HepG2 (cell line): ENCODE data around the gene NENF. TPM values are rescaled to one million over a fixed set of nuclear protein-coding genes. Genes with fewer than 3 reads are reported as not detected.

Source experiments
- MBNL3 ChIP-seq: fragments of 250-450 bp; sonication (Bioruptor Pico); conservative IDR thresholded peaks from 2 replicates; pipeline ENCODE4 v1.8.0; 2022; ENCODE audit warnings: mild to moderate bottlenecking, inconsistent platforms
- PRMT3 ChIP-seq: sonication (generic); formaldehyde crosslinking; IDR thresholded peaks from 2 replicates; pipeline ENCODE4 v1.8.1; 2022; ENCODE audit warnings: low read depth, mild to moderate bottlenecking, moderate library complexity, missing genetic modification reagents, borderline replicate concordance
- RAD21 ChIP-seq: fragments of 450-650 bp; formaldehyde crosslinking; IDR thresholded peaks from 2 replicates; pipeline ENCODE4 v1.5.0; 2020; ENCODE audit warnings: mild to moderate bottlenecking
- SUZ12 ChIP-seq: fragments of 150-350 bp; IDR thresholded peaks from 2 replicates; pipeline ENCODE4 v1.6.1; 2014; ENCODE audit warnings: low read depth, low read length
- ZNF431 ChIP-seq: sonication (generic); formaldehyde crosslinking; IDR thresholded peaks from 2 replicates; pipeline ENCODE4 v1.9.0; 2022; ENCODE audit warnings: missing genetic modification reagents, low read depth, mild to moderate bottlenecking, borderline replicate concordance
- ZNF577 ChIP-seq: sonication (generic); formaldehyde crosslinking; IDR thresholded peaks from 2 replicates; pipeline ENCODE4 v1.4.0; 2020; ENCODE audit warnings: mild to moderate bottlenecking, low read depth, missing genetic modification reagents, borderline replicate concordance
- polyA plus RNA-seq, 8 experiments: library from polyadenylated mRNA; depleted of rRNA in 3 of 8; stranded (reverse) in 7 of 8; unstranded in 1 of 8; fragments of >200 nt; fragmentation: Illumina TruSeq in 4 of 8; extraction: Trizol in 4 of 8; gene quantifications; 2 replicates each; pipeline versions ENCODE4 v1.2.1 to v1.2.3, GENCODE V29; 2011 to 2016; ENCODE audit warnings: low read depth in 4 of 8, missing spikeins in 1 of 8, mixed read lengths in 1 of 8; ENCODE audit not compliant: insufficient read depth in 1 of 8
- total RNA-seq, 5 experiments: library from RNA; depleted of rRNA; stranded (reverse); fragments of >200 nt; fragmentation: Illumina TruSeq; extraction: Trizol; gene quantifications; 2 replicates each; pipeline ENCODE4 v1.2.3, GENCODE V29; 2016; ENCODE audit warnings: low read depth in 1 of 5
- TF ChIP-seq, protein P1 (sequence below), 2 experiments: IDR thresholded peaks; 2 replicates each; pipeline ENCODE4 v1.6.1; 2011 to 2012; ENCODE audit warnings: low read length in 2 of 2, borderline replicate concordance in 1 of 2, low read depth in 1 of 2, mild to moderate bottlenecking in 1 of 2, moderate library complexity in 1 of 2

The NENF gene
- total and polyA plus RNA-seq, 2 of the 13 experiments (the other 11 are each of a cell fraction or from before 2014, with no cell fraction given) = 31.7 to 40.4 TPM

DNA sequence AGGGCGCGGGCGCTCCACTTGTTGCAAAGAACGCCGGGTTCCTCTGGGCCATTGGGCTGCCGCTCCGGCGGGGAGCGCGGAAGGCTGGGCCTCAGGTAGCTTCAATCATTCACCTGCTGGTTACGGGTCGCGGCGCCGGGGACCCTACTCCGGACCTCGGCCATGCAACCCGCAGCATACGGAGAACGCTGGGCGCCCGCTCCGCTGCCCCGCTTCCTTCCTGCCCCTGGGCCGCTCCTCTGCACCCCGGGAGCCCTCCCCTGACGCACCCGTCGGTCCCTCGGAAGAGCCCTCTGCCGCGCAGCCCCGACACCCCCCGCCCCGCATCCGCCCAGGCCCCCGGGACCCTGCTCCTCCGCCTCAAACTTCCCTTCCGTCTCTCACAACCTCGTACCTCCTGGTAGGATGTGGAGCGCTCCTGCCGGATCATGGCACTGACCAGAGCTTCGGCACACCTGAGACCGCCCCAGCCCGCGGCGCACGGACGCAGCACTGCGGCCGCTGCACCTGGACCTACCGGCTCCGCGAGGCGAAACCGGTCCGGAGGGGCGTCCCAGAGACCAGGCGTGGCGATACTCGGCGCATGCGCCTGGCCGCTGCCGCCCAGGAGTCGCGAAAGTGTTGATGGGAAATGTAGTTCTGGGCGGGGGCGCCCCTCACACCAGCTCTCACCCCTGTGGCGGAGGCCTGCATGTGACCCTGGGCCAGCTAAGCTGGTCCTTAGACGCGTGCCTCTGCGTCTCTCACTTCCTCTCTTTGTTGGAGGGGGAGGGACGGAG, 18.2 kb upstream of the NENF start, which contains the start of gene PACC1 (continued):
- TF ChIP-seq PRMT3 (CRISPR knock-in tag) (no peak), ZNF431 (CRISPR knock-in tag) (no peak), ZNF577 (CRISPR knock-in tag) (no peak), SUZ12 (peak; percentile 51), MBNL3 (no peak), RAD21 (CRISPR knock-in tag) (no peak)
- TF ChIP-seq, protein P1, sequence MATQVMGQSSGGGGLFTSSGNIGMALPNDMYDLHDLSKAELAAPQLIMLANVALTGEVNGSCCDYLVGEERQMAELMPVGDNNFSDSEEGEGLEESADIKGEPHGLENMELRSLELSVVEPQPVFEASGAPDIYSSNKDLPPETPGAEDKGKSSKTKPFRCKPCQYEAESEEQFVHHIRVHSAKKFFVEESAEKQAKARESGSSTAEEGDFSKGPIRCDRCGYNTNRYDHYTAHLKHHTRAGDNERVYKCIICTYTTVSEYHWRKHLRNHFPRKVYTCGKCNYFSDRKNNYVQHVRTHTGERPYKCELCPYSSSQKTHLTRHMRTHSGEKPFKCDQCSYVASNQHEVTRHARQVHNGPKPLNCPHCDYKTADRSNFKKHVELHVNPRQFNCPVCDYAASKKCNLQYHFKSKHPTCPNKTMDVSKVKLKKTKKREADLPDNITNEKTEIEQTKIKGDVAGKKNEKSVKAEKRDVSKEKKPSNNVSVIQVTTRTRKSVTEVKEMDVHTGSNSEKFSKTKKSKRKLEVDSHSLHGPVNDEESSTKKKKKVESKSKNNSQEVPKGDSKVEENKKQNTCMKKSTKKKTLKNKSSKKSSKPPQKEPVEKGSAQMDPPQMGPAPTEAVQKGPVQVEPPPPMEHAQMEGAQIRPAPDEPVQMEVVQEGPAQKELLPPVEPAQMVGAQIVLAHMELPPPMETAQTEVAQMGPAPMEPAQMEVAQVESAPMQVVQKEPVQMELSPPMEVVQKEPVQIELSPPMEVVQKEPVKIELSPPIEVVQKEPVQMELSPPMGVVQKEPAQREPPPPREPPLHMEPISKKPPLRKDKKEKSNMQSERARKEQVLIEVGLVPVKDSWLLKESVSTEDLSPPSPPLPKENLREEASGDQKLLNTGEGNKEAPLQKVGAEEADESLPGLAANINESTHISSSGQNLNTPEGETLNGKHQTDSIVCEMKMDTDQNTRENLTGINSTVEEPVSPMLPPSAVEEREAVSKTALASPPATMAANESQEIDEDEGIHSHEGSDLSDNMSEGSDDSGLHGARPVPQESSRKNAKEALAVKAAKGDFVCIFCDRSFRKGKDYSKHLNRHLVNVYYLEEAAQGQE (IDR thresholded peaks at IDR 0.05; ENCODE audit: borderline replicate concordance in 1 of 2, low read depth in 1 of 2, low read length in 2 of 2) = no peak
- TF ChIP-seq, all 625 proteins: peak for 173
